Activated B cell treated with CpG ODN at 0.5 μM for 24 hours (primary cell): Measurements from ENCODE around the gene AXIN1. TPM values are rescaled to one million over a fixed set of nuclear protein-coding genes. Genes with fewer than 3 reads are reported as not detected.

Source experiments
- ATAC-seq: fragments of 200-7000 bp; cut with Tn5 transposase; one replicate; pipeline ENCODE4 v1.10.0; 2021; ENCODE audit warnings: low read depth, mild to moderate bottlenecking, moderate library complexity
- CTCF ChIA-PET: fragments of 350-600 bp; sonication (Branson Sonifier 250); formaldehyde crosslinking; loops from one replicate; lab custom pipeline; 2021; ENCODE audit warnings: antibody characterized with exemption; lab: Charles Lee
- POLR2A ChIA-PET: fragments of 350-600 bp; sonication (Branson Sonifier 250); formaldehyde crosslinking; loops from one replicate; lab custom pipeline; 2021; ENCODE audit warnings: antibody characterized with exemption; lab: Charles Lee
- DNase-seq: peaks from one replicate; pipeline ENCODE4 v3.0.0; 2022
- H3K27ac Mint-ChIP-seq: one replicate; pipeline ENCODE4 v1.8.0; 2020; ENCODE audit warnings: mixed read lengths
- H3K27me3 Mint-ChIP-seq: one replicate; pipeline ENCODE4 v1.8.0; 2021; ENCODE audit warnings: mixed read lengths
- H3K36me3 Mint-ChIP-seq: one replicate; pipeline ENCODE4 v1.8.0; 2021; ENCODE audit warnings: low read depth, mixed read lengths
- H3K4me1 Mint-ChIP-seq: one replicate; pipeline ENCODE4 v1.8.0; 2021; ENCODE audit warnings: mixed read lengths
- H3K4me3 Mint-ChIP-seq: one replicate; pipeline ENCODE4 v1.8.0; 2020; ENCODE audit warnings: mild to moderate bottlenecking, mixed read lengths
- H3K9me3 Mint-ChIP-seq: one replicate; pipeline ENCODE4 v1.8.0; 2020; ENCODE audit warnings: mixed read lengths
- intact Hi-C: fragments of 100-400 bp; cut with micrococcal nuclease; formaldehyde crosslinking; loops from one replicate; pipeline ENCODE4 v1.15.1; 2024
- total RNA-seq: library from RNA; stranded (reverse); gene quantifications from 2 replicates; pipeline ENCODE4 v1.2.3, GENCODE V29; 2022
- TF ChIP-seq, protein P1 (sequence below): fragments of 200-600 bp; IDR thresholded peaks from one replicate; pipeline ENCODE4 v1.8.0; 2022; ENCODE audit warnings: antibody characterized with exemption, mild to moderate bottlenecking

AXIN1 gene, protein sequence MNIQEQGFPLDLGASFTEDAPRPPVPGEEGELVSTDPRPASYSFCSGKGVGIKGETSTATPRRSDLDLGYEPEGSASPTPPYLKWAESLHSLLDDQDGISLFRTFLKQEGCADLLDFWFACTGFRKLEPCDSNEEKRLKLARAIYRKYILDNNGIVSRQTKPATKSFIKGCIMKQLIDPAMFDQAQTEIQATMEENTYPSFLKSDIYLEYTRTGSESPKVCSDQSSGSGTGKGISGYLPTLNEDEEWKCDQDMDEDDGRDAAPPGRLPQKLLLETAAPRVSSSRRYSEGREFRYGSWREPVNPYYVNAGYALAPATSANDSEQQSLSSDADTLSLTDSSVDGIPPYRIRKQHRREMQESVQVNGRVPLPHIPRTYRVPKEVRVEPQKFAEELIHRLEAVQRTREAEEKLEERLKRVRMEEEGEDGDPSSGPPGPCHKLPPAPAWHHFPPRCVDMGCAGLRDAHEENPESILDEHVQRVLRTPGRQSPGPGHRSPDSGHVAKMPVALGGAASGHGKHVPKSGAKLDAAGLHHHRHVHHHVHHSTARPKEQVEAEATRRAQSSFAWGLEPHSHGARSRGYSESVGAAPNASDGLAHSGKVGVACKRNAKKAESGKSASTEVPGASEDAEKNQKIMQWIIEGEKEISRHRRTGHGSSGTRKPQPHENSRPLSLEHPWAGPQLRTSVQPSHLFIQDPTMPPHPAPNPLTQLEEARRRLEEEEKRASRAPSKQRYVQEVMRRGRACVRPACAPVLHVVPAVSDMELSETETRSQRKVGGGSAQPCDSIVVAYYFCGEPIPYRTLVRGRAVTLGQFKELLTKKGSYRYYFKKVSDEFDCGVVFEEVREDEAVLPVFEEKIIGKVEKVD
- 27.9 and 30.6 TPM in 2 replicates for total RNA-seq

DNA sequence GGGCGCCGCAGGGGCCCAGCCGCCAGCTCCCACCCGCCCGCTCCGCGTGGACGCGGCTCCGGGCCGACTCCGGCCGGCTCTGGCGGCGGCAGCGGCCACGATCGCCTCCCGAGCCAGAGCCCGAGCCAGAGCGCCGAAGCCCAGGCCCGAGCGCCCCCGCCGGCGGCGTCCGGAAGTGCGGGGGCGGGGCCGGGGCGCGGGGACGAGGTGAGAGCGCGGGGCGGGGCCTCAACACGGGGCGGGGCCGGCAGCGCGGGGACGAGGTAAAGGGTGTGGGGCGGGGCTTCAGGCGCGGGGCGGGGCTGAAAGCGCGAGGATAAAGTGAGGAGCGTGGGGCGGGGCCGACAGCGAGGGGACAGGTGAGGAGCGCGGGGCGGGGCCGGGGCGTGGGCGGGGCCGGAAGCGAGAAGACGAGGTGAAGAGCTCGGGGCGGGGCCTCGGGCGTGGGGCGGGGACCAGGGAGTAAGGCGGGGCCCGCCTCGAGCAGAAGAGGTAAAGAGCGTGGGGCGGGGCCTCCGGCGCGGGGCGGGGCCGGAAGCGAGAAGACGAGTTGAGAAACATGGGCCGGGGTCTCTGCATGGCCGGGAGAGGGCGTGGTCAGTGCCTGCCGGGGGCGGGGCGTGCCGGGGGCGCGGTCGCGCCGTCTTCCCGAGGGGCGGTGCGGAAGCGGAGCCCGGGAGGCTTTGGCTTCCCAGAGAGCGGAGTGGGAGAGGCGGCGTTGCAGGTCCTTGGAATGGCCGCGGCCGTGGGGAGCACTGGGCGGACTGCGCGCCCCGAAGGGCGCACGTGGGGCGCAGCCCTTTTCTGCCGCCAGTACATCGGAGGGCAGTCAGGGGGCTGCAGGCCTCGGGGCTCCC, at the start of gene AXIN1:
Gene AXIN1 (minus strand): TSS at position 177 of the 857 bp plus-strand sequence. CDS start 5,698 bp downstream, outside the sequence.
- peak; percentile 89 for ATAC-seq
- H3K27me3 Mint-ChIP-seq = no peaks in the 10 kb centered on the region

DNA sequence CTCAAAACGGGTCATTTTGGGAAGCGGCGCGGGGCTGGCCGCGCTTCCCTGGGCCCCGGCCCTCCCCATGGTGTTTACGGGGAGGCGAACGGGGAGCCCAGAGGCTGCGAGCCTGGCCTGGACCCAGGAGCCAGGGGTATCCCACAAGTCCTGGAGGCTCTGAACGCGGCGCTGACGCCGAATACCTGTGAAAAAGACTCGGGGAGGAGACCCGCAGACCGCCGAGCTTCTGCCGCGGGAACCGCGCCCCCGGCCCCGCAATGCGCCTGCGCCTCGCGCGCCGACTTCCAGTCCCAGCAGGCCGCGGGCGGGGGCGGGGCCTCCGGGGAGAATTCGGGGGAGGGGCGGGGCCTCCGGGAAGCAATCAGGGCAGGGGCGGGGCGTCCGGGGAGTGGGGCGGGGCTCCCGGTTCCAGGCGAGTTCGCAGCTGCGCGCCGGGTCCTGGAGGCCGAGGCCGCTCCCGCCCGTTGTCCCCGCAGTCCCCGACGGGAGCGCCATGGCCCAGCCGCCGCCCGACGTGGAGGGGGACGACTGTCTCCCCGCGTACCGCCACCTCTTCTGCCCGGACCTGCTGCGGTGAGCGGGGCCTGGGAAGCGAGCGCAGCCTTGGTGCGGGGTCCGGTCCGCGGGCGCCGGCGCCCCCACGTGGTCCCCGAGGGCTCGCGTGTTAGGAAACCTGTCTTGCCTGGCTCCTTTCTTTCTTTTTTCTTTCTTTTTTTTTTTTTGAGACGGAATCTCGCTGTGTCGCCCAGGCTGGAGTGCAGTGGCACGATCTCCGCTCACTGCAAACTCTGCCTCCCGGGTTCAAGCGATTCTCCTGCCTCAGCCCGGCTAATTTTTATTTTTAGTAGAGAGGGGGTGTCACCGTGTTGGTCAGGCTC, 49.2 kb upstream of the AXIN1 start, which contains the start of gene DECR2:
Gene DECR2 (plus strand): TSS at position 418 of the 881 bp plus-strand sequence. CDS start 79 bp downstream, at position 497.
- peak; percentile 86 for ATAC-seq
- Mint-ChIP-seq H3K4me1 (peaks cover 24% of the 10 kb centered on the region), H3K27ac (peak within 1 kb of the TSS; percentile 98), H3K9me3 (no peaks in the 10 kb centered on the region), H3K4me3 (peak within 1 kb of the TSS; percentile 93), H3K27me3 (no peaks in the 10 kb centered on the region), H3K36me3 (peaks cover 4% of the 10 kb centered on the region)
- intact Hi-C loops = loop anchor here (1.0 to 5.0 kb wide), 7 partner anchors 19 to 235 kb away; partner anchors contain the start of genes AXIN1, METTL26, MRPL28 and RAB11FIP3
- ChIA-PET CTCF (interaction anchor here (0.6 to 2.2 kb wide), 7 partner anchors 10 to 40 kb away, joined by 3 to 7 read pairs (median 3); partner anchors contain the start of gene RAB11FIP3), POLR2A (interaction anchor here (0.5 to 3.0 kb wide), 14 partner anchors 9 to 1560 kb away, joined by 3 to 54 read pairs (median 4); partner anchors contain the start of genes AXIN1, FAM234A, LUC7L and MRPL28)
- peak; percentile 95 for DNase-seq
- TF ChIP-seq, protein P1, sequence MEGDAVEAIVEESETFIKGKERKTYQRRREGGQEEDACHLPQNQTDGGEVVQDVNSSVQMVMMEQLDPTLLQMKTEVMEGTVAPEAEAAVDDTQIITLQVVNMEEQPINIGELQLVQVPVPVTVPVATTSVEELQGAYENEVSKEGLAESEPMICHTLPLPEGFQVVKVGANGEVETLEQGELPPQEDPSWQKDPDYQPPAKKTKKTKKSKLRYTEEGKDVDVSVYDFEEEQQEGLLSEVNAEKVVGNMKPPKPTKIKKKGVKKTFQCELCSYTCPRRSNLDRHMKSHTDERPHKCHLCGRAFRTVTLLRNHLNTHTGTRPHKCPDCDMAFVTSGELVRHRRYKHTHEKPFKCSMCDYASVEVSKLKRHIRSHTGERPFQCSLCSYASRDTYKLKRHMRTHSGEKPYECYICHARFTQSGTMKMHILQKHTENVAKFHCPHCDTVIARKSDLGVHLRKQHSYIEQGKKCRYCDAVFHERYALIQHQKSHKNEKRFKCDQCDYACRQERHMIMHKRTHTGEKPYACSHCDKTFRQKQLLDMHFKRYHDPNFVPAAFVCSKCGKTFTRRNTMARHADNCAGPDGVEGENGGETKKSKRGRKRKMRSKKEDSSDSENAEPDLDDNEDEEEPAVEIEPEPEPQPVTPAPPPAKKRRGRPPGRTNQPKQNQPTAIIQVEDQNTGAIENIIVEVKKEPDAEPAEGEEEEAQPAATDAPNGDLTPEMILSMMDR = no peak

More for the DNA sequence above, at the start of gene AXIN1:
- H3K36me3 Mint-ChIP-seq = peaks cover 9% of the 10 kb centered on the region
- H3K27ac Mint-ChIP-seq = peak within 1 kb of the TSS; percentile 77
- peak; percentile 100 for DNase-seq
- peak within 1 kb of the TSS; percentile 85 for H3K4me3 Mint-ChIP-seq
- ChIA-PET POLR2A (interaction anchor here (0.6 to 2.4 kb wide), 18 partner anchors 10 to 323 kb away, joined by 3 to 27 read pairs (median 5); partner anchors contain the start of genes DECR2, FAM234A, LUC7L and MRPL28), CTCF (interaction anchor here (0.7 to 1.7 kb wide), 3 partner anchors 9 to 246 kb away, joined by 3 to 5 read pairs (median 3); no protein-coding TSS in a partner anchor)
- peaks cover 32% of the 10 kb centered on the region for H3K4me1 Mint-ChIP-seq
- intact Hi-C loops = loop anchor here (1.0 to 2.0 kb wide), 8 partner anchors 18 to 237 kb away; partner anchors contain the start of genes CAPN15, DECR2, LUC7L and MRPL28
- no peaks in the 10 kb centered on the region for H3K9me3 Mint-ChIP-seq
- TF ChIP-seq, protein P1 = no peak

DNA sequence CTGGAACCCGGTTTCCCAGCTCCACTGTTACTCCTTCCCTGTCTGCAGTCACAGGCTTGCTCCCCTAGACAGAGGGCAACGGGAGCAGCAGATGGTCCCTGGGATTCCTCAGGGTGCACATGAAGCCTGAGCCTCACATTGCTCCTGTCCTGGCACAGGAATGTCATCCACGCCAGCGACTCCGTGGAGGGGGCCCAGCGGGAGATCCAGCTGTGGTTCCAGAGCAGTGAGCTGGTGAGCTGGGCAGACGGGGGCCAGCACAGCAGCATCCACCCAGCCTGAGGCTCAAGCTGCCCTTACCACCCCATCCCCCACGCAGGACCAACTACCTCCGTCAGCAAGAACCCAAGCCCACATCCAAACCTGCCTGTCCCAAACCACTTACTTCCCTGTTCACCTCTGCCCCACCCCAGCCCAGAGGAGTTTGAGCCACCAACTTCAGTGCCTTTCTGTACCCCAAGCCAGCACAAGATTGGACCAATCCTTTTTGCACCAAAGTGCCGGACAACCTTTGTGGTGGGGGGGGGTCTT, 47.6 kb upstream of the AXIN1 start:
- TF ChIP-seq, protein P1 = no peak
- peak overlapping the region; percentile 93 for H3K4me3 Mint-ChIP-seq
- H3K9me3 Mint-ChIP-seq = no peaks in the 10 kb centered on the region
- H3K36me3 Mint-ChIP-seq = peaks cover 4% of the 10 kb centered on the region
- no peak for ATAC-seq
- H3K27me3 Mint-ChIP-seq = no peaks in the 10 kb centered on the region
- ChIA-PET POLR2A (interaction anchor here (0.6 to 3.0 kb wide), 7 partner anchors 8 to 302 kb away, joined by 3 to 54 read pairs (median 20); partner anchors contain the start of genes AXIN1, MRPL28 and PGAP6), CTCF (interaction anchor here (1.0 to 2.2 kb wide), 3 partner anchors 9 to 47 kb away, joined by 3 to 7 read pairs (median 3); partner anchors contain the start of gene AXIN1)
- no peak for DNase-seq
- peak overlapping the region; percentile 98 for H3K27ac Mint-ChIP-seq
- intact Hi-C loops = loop anchor here (5.0 kb wide), 1 partner anchor 187 kb away; no protein-coding TSS in a partner anchor
- peaks cover 37% of the 10 kb centered on the region for H3K4me1 Mint-ChIP-seq
